ENCODE results near the gene CALY.

CALY gene

DNA sequence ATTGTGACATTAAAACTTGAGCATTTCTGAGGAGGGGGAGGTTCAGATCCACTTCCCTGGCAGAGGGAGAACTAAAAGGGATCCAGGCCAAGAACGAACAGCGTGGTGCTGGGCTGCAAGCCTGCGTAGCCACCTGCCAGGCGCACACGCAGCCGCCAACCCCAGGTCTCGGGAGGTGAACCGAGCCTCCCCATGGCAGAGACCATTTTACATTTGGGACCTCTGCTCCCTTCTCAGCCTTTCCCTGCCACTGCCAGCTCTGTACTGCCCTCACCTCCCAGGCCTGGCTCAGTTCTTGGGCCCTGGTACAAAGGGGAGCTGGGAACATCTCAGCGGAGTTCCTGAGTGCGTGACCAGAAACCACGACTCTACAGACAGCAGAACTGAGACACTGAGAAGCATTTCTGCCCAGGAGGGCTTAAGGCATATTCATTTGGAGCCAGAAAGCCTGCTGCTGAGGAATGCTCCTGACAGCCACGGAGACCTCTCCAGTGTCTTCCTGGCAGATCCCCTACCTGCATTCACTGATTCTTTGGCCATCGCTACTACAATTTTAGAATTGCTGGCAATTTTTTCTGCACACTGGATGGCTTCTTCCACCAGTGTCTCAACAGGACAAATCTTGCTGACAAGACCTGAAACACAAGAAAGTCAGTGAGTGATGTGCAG is 28.9 kb upstream of the CALY start:
- no peak for DNase-seq

DNA sequence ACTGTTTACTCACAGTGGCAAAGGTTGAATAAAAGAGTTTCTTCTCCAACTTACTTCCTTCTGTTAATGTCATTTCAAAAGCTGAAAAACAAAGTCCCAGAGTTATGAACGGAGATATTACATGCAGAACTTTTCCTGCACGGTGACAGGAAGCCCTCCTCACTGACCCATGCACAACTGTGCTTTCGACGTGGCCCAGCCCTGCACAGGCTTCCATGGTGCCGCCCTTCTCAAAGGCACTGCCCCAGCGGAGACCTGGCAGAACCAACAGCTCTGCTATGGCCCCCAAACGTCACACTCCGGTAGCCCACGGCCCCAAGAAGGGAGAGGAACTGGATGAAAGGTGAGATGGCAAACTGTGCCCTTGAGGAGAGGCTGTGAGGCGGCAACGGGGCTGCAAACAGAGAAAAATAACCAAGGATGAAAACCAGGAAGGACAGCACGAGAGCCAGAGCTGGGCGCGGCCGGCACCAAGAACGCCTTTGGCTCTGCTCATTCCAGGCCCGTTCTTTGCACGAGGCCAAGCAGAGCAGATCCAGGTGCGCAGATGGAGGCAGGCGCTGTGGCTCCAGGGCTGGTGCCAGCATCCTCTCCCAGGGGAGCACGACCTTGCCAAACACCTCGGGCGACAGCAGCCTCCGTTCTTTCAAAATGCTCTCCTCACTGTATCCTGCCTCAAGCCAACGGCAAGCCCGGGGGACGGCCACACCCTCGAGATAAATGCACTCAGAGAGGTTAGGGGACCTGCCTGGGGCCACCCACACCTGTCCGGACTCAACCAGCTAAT is 28.1 kb upstream of the CALY start:
- no peak for DNase-seq

DNA sequence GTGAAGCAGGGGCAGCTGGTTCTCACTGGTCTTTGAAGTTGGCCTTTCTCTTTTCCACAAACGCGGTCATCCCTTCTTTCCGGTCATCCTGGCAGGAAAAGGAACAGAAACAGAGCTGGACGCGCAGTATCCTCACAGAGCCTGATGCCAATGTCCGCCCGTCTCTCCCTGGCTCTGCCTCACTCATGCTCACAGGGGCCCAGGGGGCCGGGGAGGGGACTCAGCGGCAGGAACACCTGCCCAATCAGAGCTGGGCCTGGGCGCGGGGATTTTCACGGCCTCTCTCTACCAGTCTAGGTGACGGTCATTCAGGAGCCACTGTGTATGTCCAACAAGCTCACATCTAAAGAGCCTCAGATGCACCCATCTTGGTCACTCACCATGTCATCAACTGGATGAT is 26.1 kb upstream of the CALY start:
- no peak for DNase-seq

DNA sequence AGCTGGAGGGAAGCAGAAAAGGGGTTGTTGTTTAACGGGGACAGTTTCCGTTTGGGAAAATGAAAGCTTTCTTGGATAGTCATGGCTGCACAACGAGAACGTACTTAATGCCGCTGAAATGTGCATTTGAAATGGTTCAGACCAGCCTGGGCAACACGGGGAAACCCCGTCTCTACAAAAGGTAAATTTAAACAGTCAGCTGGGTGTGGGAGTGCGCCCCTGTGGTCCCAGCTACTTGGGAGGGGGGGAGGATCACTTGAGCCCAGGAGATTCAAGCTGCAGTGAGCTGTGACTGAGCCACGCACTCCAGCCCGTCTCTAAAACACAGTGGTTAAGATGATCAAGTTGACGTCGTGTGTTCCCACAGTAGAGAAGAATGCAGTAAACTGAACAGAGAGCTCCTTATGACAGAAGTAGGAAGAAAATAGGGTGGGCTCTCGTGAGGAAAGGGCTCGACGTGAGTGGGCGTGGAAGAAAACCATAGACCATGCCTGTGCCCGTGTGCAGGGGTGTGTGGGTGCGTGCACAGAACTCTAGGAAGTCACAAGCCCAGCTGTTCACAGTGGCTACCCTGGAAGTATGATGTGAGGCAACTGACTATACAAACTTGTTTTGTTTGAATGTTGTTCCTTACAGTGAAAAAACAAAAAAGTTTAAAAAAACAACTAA is 25.2 kb upstream of the CALY start:
- no peak for DNase-seq

DNA sequence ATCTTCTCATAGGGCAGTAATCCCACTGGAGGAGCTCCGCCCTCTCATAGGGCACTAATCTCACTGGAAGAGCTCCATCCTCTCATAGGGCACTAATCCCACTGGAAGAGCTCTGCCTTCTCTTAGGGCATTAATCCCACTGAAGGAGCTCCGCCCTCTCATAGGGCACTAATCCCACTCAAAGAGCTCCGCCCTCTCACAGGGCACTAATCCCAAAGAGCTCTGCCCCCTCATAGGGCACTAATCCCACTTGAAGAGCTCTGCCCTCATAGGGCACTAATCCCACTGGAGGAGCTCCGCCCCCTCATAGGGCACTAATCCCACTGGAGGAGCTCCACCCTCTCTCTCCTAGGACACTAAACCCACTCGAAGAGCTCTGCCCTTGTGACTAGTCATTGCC is 24.5 kb upstream of the CALY start:
- no peak for DNase-seq

DNA sequence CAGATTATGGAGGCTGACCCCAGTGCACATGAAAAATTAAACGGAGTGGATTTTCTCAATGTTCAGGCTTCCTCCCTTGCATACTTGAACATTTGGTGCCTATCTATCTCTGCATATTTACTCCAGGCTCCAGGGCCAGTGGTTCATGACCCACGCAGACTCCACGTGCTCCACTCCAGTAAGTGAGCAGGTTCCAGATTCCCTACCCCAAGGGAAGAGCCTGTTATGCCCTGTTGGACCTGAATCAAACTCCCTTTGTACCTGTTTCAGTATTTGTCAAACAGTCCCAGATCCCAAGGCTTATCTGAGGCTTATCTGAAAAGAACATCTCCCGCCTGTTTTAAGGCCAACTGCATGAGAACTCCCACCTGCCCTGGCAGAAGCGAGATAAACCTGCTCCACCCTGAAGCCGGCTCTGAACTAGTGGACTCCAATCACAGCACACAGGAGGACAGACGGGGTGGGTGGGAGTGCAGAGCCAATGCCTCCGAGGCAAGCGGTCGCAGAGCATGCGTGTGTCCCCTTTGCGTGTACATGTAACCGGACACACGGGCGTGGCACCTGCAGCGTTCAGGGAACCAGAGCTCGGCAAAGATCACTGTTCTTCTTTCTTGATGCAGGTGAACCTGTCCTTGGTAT is 23.4 kb upstream of the CALY start:
- DNase-seq = no peak

DNA sequence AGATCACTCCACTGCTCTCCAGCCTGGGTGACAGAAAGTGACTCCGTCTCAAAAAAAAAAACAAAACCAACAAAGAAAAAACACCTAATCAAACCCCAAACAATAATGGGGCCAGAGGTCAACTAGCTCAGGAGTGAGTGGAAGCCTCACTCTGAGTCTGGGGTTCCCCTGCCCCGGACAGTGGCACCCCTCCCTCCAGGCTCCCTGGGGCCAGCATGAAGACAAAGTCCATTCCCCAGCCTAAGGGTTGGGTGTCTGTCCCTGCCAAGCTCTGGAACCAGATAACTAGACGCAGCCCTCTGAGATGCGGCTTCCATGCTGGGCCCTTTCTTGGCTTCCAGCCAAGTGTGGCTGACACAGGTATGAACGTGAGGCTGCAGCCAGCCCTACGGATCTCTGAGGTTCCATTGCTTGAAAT is 22.9 kb upstream of the CALY start:
- no peak for DNase-seq

DNA sequence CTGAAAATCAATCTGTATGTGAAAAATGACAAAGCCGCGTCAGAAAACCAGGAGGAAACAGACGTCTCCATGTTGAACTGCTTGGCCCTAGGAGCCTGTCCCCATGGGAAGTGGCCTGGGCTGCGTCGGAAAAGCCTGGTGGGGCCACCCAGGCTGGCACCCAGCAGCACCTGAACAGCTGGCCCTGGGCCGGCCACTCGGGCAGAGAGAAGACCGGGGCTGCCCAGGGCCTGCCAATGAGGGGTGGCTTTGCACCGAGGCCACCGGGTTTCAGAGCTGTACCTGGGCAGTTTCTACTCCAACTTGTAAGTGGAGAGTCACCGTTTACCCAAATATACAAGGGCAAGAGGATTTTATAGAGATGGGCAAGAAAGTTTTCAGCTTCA is 22.2 kb upstream of the CALY start:
- no peak for DNase-seq

DNA sequence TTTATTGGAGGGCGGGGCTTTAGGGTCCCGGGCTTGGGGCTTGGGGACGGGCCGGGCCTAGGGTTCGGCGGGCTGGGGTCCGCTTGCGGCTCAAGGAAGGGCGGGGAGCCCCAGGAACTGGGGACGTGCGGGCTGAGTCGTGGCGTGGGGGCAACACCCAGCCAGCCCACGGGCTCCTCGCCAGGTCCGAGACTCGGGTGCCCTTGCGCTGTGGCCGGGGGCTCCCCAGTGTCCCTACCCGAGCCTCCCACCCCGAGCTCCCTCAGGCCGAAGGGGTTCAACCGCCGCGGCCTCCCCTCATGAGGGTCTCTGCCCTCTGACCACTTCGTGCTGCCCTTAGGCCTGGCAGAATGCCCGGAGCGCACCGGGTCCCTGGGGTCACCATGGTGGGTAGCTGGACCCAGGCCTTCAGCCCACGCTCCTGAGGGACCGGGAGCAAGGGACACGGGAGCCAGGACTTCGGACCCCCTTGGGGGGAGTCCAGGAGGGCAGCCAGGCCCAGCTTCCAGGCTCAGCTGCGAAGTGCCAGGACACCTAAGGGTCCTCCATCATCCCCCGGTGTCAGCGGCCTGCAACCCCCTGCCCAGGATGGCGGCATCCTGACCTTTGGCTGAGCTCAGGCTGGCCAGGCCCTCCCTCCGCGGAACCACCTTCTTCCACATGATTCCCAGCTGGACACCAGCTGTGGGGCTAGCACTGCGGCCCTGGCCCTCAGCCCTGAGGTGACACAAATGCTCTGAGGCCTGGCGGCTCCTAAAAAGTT is 21.6 kb upstream of the CALY start:
- no peak for DNase-seq

DNA sequence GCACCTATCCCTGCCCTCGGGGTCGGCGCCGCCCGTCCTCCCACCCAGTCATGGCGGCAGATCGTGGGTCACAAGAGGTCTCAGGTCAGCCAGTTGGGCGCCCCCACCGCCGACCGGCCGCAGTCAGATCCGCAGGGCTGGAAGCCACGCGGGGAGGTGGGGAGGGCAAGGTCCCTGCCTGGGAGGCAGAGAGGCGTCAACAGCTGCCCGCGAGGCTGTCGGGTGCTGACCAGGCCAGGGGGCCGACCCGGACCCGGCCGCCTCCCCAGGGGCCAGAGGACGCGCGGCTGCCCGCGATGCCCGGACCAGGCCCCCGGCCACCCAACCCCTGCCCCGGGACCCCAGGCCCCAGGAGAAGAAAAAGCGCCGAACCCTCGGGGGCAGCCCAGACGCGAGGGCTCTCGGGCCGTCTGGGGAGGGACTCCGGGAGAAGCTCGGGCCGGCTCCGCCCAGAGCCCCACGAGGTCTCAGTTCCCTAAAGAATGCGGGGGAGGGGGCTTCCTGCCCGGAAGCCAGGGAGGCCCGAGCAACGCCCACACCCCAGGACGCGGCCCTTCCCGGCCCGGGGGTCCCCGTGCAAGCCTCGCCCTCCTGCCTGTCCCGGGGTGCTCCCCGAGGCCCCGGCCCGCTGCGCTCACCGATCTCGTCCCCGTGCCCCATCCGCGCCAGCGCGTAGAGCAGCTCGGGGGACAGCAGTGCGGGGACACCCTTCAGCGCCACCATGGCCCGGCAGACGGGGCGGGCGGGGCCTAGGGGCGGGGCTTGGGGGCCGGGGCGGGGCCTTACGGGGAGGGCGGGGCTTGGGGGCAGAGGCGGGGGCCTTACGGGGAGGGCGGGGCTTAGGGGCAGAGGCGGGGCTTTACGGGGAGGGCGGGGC is 20.8 kb upstream of the CALY start, which contains the start of gene FUOM:
Gene FUOM (minus strand): TSS at position 735 of the 877 bp plus-strand sequence. CDS start 12 bp downstream, at position 723.
- peak; percentile 15 for DNase-seq

DNA sequence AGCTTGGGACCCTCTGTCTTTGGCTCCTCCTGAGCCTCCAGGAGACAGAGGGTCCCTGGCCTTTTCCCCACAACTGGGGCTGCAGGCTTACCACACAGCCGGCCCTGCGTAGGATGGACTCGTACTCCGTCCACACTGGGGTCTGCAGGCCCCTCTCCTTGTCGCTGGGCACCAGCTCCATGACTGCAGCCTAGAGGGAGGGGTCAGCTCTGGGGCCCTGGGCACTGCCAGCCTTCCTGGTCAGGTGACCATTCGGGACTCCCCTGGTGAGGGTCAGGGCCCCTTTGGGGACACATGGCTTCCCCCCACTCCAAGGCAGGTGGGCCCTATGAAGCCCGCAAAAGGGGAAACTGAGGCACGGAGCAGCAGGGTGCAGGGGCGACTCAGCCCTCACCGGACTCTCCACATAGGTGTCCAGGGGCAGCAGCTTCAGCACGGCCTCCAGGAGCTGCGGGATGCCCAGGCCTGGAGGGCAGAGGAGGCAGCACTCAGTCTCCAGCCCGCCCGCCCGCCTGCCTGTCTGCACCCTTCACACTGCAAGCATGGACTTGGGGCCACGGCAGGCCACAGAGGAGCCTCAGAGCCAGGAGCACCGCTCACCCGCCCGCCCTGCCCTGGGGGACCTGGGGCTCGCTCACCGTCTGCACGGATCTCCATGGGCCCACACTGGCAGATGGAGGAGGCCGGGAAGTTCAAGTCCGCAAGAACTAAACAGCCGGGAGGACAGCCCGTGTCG is 20.0 kb upstream of the CALY start:
- no peak for DNase-seq

DNA sequence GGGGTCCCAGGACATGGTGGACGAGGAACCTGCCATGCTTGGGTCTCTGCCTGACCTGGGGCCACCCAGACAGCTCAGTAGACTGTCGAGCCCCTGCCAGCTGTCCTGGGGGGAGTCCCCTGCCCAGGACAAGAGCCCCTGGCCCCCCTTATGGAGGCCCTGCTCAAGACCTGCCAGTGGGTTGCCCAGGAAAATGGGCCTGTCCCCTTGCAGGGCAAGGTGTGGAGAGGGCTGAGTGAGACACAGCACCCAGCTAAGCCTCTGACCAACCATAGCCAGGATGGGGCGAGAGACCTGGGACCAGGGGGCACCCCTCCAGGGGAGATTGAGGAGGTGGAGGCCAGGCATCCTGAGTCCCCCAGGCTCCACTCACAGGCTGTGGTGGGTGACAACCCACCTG is 19.3 kb upstream of the CALY start:
- no peak for DNase-seq

DNA sequence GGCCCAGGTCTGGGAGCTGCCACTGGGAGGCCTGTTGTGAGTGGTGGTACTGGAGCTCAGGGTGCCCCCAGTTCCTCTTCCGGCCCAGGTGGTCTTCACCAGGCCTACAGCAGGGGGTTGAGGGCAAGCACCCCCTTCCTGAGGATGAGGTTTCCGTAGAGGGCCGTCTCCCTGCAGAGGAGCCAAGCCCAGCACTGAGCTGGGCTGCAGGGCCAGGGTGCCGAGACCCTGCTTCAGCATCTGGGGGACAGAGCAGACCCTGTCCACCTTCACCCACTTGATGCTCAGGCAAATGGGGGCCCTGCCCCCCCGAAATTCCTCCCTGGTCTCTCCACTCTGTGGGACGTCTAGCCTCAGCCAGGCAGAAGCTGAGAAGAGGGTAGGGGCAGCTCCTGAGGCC is 18.6 kb upstream of the CALY start:
- no peak for DNase-seq

DNA sequence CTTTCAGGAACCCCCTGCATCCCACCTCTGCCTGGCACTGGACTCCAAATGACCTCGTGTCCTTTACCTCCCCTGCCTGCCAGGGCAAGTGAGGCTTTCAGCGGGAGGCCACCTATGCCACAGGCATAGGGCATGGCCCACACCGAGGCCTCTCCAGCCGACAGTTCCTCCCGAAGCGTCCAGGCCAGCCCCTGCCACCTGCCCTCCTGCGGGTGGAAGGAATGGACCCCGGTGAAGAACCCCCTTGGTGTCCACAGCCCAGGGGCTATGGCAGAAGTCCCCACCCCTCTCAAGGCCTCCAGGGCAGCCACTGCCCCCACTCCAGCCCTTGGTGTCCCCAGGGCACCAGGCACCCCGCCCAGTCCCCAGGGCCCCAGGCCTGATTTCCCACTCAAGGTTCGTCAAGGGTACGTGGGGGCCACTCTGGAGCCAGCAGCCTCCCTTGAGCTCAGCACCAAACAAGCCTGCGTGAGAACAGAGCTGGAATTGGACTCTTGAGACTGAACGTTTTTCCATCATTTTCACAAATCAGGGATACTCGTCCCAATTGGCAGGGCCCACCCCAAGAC is 18.1 kb upstream of the CALY start:
- no peak for DNase-seq

DNA sequence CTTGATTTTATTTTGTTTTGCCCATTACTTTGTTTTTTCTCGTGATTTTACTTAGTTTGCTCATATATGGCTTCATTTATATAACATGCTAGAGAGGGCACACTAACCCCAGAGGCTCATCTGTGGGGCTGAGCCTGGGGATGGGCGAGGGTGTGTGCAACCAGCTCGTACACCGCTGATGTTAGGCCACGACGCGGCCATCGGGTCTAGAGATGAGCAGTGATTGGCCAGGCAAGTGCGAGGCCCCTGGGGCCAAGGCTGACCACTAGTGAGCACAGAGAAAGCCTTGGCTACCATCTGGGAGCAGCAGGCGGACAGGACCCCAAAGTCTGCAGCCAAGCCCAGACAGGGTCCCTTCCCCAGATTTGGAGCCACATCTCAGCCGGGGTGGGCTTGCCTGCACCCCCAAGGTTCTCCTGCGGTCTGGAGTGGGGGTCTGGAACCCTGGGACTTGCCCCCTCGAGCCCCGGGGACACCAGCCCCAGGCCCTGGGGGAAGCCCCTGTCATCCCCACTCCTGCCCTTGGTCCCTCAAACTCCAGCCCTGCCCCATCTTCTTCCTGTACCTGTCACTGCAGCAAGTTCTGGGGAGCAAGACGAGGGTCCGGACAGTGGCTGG is 17.4 kb upstream of the CALY start:
- DNase-seq = no peak

DNA sequence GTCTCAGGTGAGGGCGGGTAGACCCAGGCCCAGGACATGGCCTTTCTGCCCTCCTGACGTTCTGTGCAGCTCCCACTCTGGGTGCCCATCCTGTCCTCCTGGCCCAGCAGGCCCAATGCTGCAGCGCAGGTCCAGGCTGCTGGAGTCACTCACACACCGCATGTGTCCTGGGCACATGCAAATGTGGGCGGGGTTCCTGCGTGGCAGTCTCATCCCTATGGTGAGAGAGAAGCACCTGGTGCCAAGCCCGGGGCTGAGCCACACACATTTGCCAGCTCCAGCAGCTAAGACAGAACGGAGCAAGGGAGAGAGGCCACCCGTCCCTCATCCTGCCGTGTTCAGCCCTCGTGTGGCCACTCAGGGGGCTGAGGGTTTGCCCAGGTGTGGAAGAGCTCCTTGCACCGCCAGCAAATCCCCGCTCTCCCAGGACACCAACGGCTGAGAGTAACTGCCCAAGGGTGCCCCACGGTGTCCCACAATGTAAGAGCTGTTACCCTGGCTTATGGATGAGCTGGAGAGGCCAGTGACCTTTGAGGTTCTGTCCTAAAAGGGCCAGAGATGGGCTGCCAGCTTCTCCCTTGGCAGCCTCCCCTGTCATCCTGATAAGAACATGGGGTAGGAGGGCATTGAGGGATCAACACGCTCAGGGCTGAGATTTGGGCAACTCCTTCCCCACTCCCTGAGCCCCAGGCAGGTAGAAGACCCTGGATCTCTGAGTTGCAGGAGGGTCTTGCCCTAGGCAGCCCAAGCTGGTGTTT is 16.7 kb upstream of the CALY start:
- DNase-seq = no peak

DNA sequence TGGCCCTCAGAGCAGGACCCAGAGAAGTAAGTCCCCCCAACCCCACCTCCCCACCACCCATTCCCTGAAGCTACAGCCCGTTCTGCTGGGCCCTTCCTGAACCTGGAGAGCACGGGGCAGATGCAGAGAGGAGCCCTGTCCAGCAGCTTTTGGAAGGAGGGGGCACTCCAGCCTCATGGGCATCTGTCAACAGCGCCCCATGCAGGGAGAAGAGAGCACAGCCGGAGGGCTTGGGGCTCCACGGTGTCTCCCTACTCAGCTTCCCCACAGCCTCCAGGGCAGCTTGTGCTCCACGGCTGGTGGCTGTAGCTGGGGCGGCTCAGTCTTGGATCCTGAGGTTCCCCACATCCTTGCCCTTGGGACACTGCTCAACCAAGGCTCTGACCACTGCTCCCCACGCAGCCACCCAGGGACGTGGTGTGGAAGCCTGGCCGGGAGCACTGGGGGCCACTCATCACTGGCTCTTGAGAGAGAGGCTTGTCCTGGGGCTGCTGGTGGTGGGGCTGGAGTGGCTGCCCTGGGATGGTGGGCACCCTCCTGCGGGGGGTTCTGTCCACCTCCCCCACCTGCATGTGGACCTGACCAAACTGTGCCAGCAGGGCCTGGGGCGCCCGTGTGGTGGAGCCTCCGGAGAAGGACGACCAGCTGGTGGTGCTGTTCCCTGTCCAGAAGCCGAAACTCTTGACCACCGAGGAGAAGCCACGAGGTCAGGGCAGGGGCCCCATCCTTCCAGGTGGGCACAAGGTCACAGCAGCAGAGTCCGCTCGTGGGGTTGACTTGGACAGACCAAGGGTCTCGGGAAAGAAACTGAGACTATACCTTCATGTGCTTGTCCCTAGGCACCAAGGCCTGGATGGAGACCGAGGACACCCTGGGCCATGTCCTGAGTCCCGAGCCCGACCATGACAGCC is 15.0 kb upstream of the CALY start:
- no peak for DNase-seq

DNA sequence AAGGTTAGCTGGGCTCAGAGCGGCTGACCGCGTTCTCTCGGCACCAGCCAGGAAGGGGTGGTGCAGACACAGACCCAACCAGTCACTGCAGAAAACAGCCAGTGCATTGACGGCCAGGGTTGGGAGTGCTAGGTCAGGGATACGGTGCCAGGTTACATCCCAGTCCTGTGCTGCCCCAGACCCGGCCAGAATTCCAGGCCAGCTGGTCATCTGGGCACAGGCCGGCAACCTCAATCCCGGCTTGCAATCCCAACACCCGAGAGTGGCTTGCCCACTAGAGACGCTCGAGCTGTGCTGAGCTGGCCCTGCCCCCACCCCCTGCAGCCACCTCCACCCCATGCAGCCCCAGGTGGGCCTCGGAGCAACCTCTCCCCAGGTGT is 14.2 kb upstream of the CALY start:
- no peak for DNase-seq
